VCaP (cell line): ENCODE results near the gene RFX2.

Source experiments
- H3K27ac ChIP-seq: fragments of 450-650 bp; 2 replicates; pipeline ENCODE4 v1.5.1; 2017
- TF ChIP-seq, protein P1 (sequence below): fragments of 450-650 bp; conservative IDR thresholded peaks from 2 replicates; pipeline ENCODE4 v1.5.1; 2017; ENCODE audit warnings: mild to moderate bottlenecking, moderate library complexity

The RFX2 gene

DNA sequence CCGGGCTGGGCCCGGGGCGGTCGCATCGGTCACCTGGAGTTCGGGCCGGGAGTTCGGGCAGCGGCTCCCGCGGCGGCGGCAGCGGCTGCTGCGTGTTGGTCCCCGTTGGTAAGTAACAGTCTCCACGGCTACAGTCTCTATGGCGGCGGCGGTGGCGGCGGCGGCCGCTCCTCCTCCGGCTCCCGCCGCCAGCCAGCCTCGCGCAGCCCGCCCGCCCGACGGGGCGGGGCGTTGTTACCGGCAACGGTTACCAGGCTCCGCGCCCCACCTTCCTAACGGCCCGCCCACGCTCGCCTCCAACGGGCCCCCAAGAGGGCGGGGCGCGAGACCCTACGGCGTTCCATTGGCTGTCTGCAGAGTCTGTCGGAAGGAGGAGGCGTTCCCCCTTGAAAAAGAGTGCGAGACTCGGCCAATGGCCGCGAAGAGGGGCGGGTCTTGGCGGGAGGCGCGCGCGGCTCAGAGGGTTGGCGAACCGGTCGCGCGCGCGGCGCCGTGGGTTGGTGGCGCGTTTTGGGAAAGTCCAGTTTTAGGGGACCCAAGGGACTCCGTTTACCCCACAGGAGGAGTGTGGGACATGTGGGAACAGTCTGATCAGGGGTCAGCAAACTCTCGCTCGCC, at the start of gene RFX2:
RFX2 (minus strand) TSS at position 141 of the 618 bp plus-strand sequence. CDS start 63,004 bp downstream, outside the sequence.
- TF ChIP-seq, protein P1, sequence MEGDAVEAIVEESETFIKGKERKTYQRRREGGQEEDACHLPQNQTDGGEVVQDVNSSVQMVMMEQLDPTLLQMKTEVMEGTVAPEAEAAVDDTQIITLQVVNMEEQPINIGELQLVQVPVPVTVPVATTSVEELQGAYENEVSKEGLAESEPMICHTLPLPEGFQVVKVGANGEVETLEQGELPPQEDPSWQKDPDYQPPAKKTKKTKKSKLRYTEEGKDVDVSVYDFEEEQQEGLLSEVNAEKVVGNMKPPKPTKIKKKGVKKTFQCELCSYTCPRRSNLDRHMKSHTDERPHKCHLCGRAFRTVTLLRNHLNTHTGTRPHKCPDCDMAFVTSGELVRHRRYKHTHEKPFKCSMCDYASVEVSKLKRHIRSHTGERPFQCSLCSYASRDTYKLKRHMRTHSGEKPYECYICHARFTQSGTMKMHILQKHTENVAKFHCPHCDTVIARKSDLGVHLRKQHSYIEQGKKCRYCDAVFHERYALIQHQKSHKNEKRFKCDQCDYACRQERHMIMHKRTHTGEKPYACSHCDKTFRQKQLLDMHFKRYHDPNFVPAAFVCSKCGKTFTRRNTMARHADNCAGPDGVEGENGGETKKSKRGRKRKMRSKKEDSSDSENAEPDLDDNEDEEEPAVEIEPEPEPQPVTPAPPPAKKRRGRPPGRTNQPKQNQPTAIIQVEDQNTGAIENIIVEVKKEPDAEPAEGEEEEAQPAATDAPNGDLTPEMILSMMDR = no peak
- peak within 1 kb of the TSS; percentile 37; the same call in 1 of the 2 replicates for H3K27ac ChIP-seq

- H3K27ac ChIP-seq = no peak overlapping the region
- TF ChIP-seq, protein P1 = no peak
Measured at GRCh38 chr19:6156033-6156432, 45.7 kb upstream of the RFX2 start.

DNA sequence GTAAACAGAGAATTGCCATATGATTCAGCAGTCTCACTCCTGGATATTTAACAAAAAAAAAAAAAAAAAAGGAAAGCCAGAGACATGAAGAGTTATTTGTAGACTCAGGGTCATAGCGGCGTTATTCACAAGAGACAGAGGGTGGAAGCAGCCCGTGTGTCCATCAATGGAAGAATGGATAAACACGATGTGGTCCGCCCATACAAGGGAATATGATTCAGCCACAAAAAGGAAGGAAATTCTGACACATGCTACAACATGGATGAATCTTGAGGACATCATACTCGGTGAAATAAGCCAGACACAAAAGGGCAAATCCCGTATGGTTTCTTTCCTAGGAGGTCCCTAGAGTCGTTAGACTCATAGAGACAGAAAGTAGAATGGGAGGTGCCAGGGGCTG, 40.0 kb upstream of the RFX2 start:
- TF ChIP-seq, protein P1 = no peak
- H3K27ac ChIP-seq = no peak overlapping the region

- TF ChIP-seq, protein P1 = no peak
- H3K27ac ChIP-seq = no peak overlapping the region
Measured at GRCh38 chr19:6141217-6141616, 30.9 kb upstream of the RFX2 start.

GRCh38 chr19:6138511-6138910, 28.2 kb upstream of the RFX2 start:
- no peak overlapping the region for H3K27ac ChIP-seq
- TF ChIP-seq, protein P1 = no peak

DNA sequence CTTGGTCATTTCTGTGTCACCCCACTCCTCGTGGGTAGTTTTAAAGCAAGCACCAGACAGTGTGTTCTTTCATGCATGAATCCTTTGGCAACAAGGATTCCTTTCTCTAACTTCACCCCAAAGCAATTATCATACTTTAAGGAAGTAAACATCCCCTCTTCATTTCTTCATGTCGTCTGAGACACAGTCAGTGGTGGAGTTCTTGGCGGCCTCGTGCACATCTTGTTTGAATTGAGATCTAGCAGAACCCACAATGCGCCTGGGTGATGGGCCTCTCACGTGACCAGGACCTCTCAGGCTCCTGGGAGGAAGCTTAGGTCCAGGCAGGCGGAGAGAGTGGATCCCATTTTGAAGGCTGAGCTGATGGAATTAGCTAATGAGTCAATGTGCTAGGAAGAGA, 27.8 kb upstream of the RFX2 start:
- TF ChIP-seq, protein P1 = no peak
- H3K27ac ChIP-seq = no peak overlapping the region

GRCh38 chr19:6133231-6133630, 22.9 kb upstream of the RFX2 start:
- no peak overlapping the region for H3K27ac ChIP-seq
- TF ChIP-seq, protein P1 = no peak
